NOMO-1 treated with dmso at 0.1 percent for 144 hours (cell line): ENCODE measurements around the gene DPEP2NB.
"Not testable (repeated sequence)": the region's sequence is repeated elsewhere in the genome, so short reads cannot be mapped to it uniquely, and the experiment has no call there.

Experiments
- DNase-seq: peaks from one replicate; lab custom pipeline; 2025; ENCODE audit not compliant: unreplicated experiment; lab: John Stamatoyannopoulos, UW

DPEP2NB gene

GRCh38 chr16:68015681-68016080, at the start of gene DPEP2NB:
DPEP2NB (minus strand) TSS chr16:68015911; CDS start chr16:68015770, 141 bp downstream.
- DNase-seq = no peak

- DNase-seq = peak; percentile 57
Measured at GRCh38 chr16:68064791-68065365, 49.2 kb upstream of the DPEP2NB start.

GRCh38 chr16:68062910-68063393, 47.2 kb upstream of the DPEP2NB start:
- no peak for DNase-seq

GRCh38 chr16:68061396-68061795, 45.7 kb upstream of the DPEP2NB start:
- peak; percentile 25 for DNase-seq

GRCh38 chr16:68059804-68060203, 44.1 kb upstream of the DPEP2NB start:
- DNase-seq = no peak

- DNase-seq = no peak
Measured at GRCh38 chr16:68055395-68055794, 39.7 kb upstream of the DPEP2NB start.

- DNase-seq = no peak
Measured at GRCh38 chr16:68049449-68049848, 33.7 kb upstream of the DPEP2NB start.

GRCh38 chr16:68047987-68048386, 32.3 kb upstream of the DPEP2NB start:
- DNase-seq = no peak

- DNase-seq = no peak
Measured at GRCh38 chr16:68046106-68046505, 30.4 kb upstream of the DPEP2NB start.

GRCh38 chr16:68041783-68042182, 26.1 kb upstream of the DPEP2NB start:
- peak; percentile 72 for DNase-seq

GRCh38 chr16:68040506-68041288, 25.0 kb upstream of the DPEP2NB start:
- peak; percentile 76 for DNase-seq

GRCh38 chr16:68037841-68038597, 22.3 kb upstream of the DPEP2NB start:
- peak; percentile 12 for DNase-seq

GRCh38 chr16:68035227-68035626, 19.5 kb upstream of the DPEP2NB start:
- no peak for DNase-seq

- DNase-seq = no peak
Measured at GRCh38 chr16:68033101-68033500, 17.4 kb upstream of the DPEP2NB start.

GRCh38 chr16:68031951-68032350, 16.2 kb upstream of the DPEP2NB start:
- no peak for DNase-seq

GRCh38 chr16:68030108-68030507, 14.4 kb upstream of the DPEP2NB start:
- DNase-seq = not testable (repeated sequence)

GRCh38 chr16:68028996-68029395, 13.3 kb upstream of the DPEP2NB start:
- DNase-seq = no peak

- peak; percentile 91 for DNase-seq
Measured at GRCh38 chr16:68022728-68023537, 7.2 kb upstream of the DPEP2NB start, which contains the start of the genes DDX28 and DUS2. DDX28 (minus strand) TSS chr16:68023232; CDS start chr16:68023202, 30 bp downstream. DUS2 (plus strand) TSS chr16:68023284; CDS start chr16:68038024, 14,740 bp downstream.

- no peak for DNase-seq
Measured at GRCh38 chr16:68022278-68022727, 6.6 kb upstream of the DPEP2NB start.

- no peak for DNase-seq
Measured at GRCh38 chr16:68021490-68021889, 5.8 kb upstream of the DPEP2NB start.
